Endodermal cell (in vitro differentiated cells): ENCODE data around the gene RPS14. TPM values are rescaled to one million over a fixed set of nuclear protein-coding genes. Genes with fewer than 3 reads are reported as not detected.

Source experiments
- DNase-seq: peaks from one replicate; pipeline ENCODE4 v3.0.0-alpha.2; 2017
- H3K27ac ChIP-seq: 2 replicates; pipeline ENCODE4 v1.5.1; 2013; ENCODE audit warnings: mild to moderate bottlenecking, low read depth, low read length, moderate library complexity
- H3K27me3 ChIP-seq: 2 replicates; pipeline ENCODE4 v1.6.1; 2013; ENCODE audit warnings: mild to moderate bottlenecking, low read length, moderate library complexity; ENCODE audit not compliant: insufficient read depth, control insufficient read depth, poor library complexity, severe bottlenecking
- H3K36me3 ChIP-seq: 2 replicates; pipeline ENCODE4 v1.7.0; 2013; ENCODE audit warnings: mild to moderate bottlenecking, low read length, moderate library complexity; ENCODE audit not compliant: control insufficient read depth, insufficient read depth
- H3K4me1 ChIP-seq: one replicate; pipeline ENCODE4 v1.7.0; 2013; ENCODE audit warnings: low read length; ENCODE audit not compliant: control insufficient read depth, insufficient read depth
- H3K4me3 ChIP-seq: 2 replicates; pipeline ENCODE4 v1.5.1; 2013; ENCODE audit warnings: mild to moderate bottlenecking, low read length, moderate library complexity
- H3K9ac ChIP-seq: 2 replicates; pipeline ENCODE4 v1.6.1; 2013; ENCODE audit warnings: mild to moderate bottlenecking, low read length, moderate library complexity; ENCODE audit not compliant: poor library complexity, severe bottlenecking; ENCODE audit errors: extremely low read depth
- H3K9me3 ChIP-seq: 2 replicates; pipeline ENCODE4 v1.6.1; 2013; ENCODE audit warnings: mild to moderate bottlenecking, low read length, moderate library complexity; ENCODE audit not compliant: control insufficient read depth
- H3K27ac Mint-ChIP-seq: 2 replicates; pipeline ENCODE4 v1.8.0; 2020; ENCODE audit warnings: mixed read lengths
- H3K27me3 Mint-ChIP-seq: 2 replicates; pipeline ENCODE4 v1.8.0; 2021; ENCODE audit warnings: mild to moderate bottlenecking, mixed read lengths; ENCODE audit not compliant: insufficient read depth
- H3K36me3 Mint-ChIP-seq: 2 replicates; pipeline ENCODE4 v1.8.0; 2020; ENCODE audit warnings: low read depth, mixed read lengths
- H3K4me1 Mint-ChIP-seq: 2 replicates; pipeline ENCODE4 v1.8.0; 2020; ENCODE audit warnings: mixed read lengths
- H3K4me3 Mint-ChIP-seq: 2 replicates; pipeline ENCODE4 v1.8.0; 2020; ENCODE audit warnings: mild to moderate bottlenecking, moderate library complexity, mixed read lengths
- H3K9me3 Mint-ChIP-seq: 2 replicates; pipeline ENCODE4 v1.8.0; 2020; ENCODE audit warnings: mild to moderate bottlenecking, mixed read lengths
- CTCF ChIP-seq: fragments of 200-600 bp; sonication (generic); conservative IDR thresholded peaks from 2 replicates; pipeline ENCODE4 v1.5.0; 2021; ENCODE audit warnings: antibody characterized with exemption, mild to moderate bottlenecking
- WGBS, 2 experiments: methylation state at CpG; one replicate each; pipeline versions ENCODE4 v1.1.5 to v1.1.7; 2013; ENCODE audit warnings: missing lambda C conversion rate in 2 of 2, mixed read lengths in 1 of 2; ENCODE audit not compliant: insufficient coverage in 1 of 2, insufficient read length in 1 of 2; 5-methylcytosine and 5-hydroxymethylcytosine counted together
- long read RNA-seq, 4 experiments: library from polyadenylated mRNA in 2 of 4; library from RNA in 1 of 4; library from capped mRNA in 1 of 4; stranded (forward) in 3 of 4; unstranded in 1 of 4; transcript quantifications; one replicate each; pipeline ENCODE4 v2.0.0, GENCODE V29; 2020 to 2021; ENCODE audit warnings: inconsistent platforms in 1 of 4
- polyA plus RNA-seq, 2 experiments: library from polyadenylated mRNA; stranded (reverse); fragments of 50-300 nt; gene quantifications; one replicate each; pipeline ENCODE4 v1.2.3, GENCODE V29; 2013
- total RNA-seq, 2 donors: library from RNA; stranded (reverse); fragmentation: NEBNext Ultra II Directional in 1 of 2; extraction: Animal tissue kit (Norgen Biotek cat#: 25700) in 1 of 2; gene quantifications; 2 replicates in 1 of 2; 3 replicates in 1 of 2; pipeline ENCODE4 v1.2.1, GENCODE V29; 2021

Gene RPS14
- 1,000 to 10,000 TPM; 2,313 to 2,316 TPM for total RNA-seq
- 1,931 TPM for polyA plus RNA-seq (2013, experiment 1 of 2)
- polyA plus RNA-seq (2013, experiment 2 of 2) = 1,875 TPM
- long read RNA-seq, experiment 1, transcript RPS14-205 (3 exons, 3,119 nt) = minor isoform, 27 of 1,065 reads
- long read RNA-seq, experiment 1, transcript RPS14-201 (5 exons, 712 nt) = minor isoform, 18 of 1,065 reads
- long read RNA-seq, experiment 1, transcript RPS14-203 (5 exons, 569 nt) = major isoform, 370 of 1,065 reads
- long read RNA-seq, experiment 1, transcript RPS14-202 (5 exons, 2,314 nt) = minor isoform, 13 of 1,065 reads
- long read RNA-seq, experiment 1, partial matches to known transcripts = 611 of 1,065 reads
- long read RNA-seq, experiment 1, other reads (novel, unspliced or antisense) = 26 of 1,065 reads
- long read RNA-seq, experiment 2, transcript RPS14-205 (3 exons, 3,119 nt) = minor isoform, 9 of 1,166 reads
- long read RNA-seq, experiment 2, transcript RPS14-202 (5 exons, 2,314 nt) = minor isoform, 16 of 1,166 reads
- long read RNA-seq, experiment 2, transcript RPS14-203 (5 exons, 569 nt) = major isoform, 1,063 of 1,166 reads
- long read RNA-seq, experiment 2, transcript RPS14-201 (5 exons, 712 nt) = minor isoform, 21 of 1,166 reads
- long read RNA-seq, experiment 2, partial matches to known transcripts = 47 of 1,166 reads
- long read RNA-seq, experiment 2, other reads (novel, unspliced or antisense) = 10 of 1,166 reads
- long read RNA-seq, experiment 3, transcript RPS14-205 (3 exons, 3,119 nt) = minor isoform, 6 of 1,350 reads
- long read RNA-seq, experiment 3, transcript RPS14-203 (5 exons, 569 nt) = major isoform, 1,221 of 1,350 reads
- long read RNA-seq, experiment 3, transcript RPS14-202 (5 exons, 2,314 nt) = minor isoform, 14 of 1,350 reads
- long read RNA-seq, experiment 3, transcript RPS14-201 (5 exons, 712 nt) = minor isoform, 16 of 1,350 reads
- long read RNA-seq, experiment 3, partial matches to known transcripts = 57 of 1,350 reads
- long read RNA-seq, experiment 3, other reads (novel, unspliced or antisense) = 36 of 1,350 reads
- long read RNA-seq, experiment 4, transcript RPS14-201 (5 exons, 712 nt) = minor isoform, 5 of 53 reads
- long read RNA-seq, experiment 4, transcript RPS14-203 (5 exons, 569 nt) = major isoform, 29 of 53 reads
- long read RNA-seq, experiment 4, partial matches to known transcripts = 1 of 53 reads
- long read RNA-seq, experiment 4, other reads (novel, unspliced or antisense) = 13 of 53 reads

DNA sequence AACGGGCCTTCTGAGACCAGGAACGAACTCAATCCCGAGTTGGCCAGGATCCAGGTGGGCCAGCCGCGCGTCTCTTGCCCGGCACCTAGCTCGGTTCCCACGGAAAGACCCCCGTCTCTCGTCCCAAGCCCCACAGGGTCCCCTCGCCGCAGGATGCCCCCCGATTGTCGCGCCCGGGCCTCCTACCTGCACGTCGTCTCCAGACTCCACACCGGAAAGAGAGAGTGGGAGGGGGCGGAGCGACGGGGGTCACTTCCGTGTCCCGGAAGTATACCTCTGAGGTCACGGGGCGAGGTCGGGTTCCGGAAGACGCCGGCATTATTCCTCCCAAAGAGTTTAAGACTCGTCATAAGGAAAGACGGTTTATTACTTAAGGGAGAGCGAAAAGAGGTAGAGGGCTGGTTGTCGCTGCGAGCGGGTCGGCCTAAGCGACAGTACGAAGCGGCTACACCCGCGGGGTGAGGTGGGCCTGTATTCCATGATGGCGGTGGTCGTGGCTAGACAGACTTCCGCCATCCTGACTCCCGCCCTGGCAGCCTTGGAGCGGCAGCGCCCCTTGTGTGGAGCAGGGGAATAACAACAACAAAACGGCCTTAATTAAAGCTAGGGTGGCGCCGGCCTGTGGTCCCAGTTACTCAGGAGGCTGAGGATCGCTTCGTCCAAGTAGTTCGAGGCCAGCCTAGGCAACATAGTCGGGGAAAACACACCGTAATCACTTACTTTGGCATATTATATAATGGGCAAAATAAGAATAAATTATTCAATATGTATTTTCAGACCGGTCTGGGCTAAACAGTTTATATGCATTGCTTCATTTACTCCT lies at the start of gene RPS14:
Gene RPS14, minus strand, starts transcription at position 223 of the 823 bp plus-strand sequence. CDS start 2,006 bp downstream, outside the sequence.
- H3K27ac ChIP-seq = peak within 1 kb of the TSS; percentile 91
- H3K36me3 Mint-ChIP-seq = peaks cover 47% of the 10 kb centered on the region
- peak within 1 kb of the TSS; percentile 96 for H3K4me3 Mint-ChIP-seq
- H3K4me3 ChIP-seq = peak within 1 kb of the TSS; percentile 91
- H3K4me1 ChIP-seq = peaks cover 3% of the 10 kb centered on the region
- WGBS, 2 experiments = 1 to 4% methylated on average over 31 to 57 of the region's 58 CpGs
- peaks cover 37% of the 10 kb centered on the region for H3K36me3 ChIP-seq
- DNase-seq = peak; percentile 96
- peaks cover 17% of the 10 kb centered on the region for H3K4me1 Mint-ChIP-seq
- H3K9ac ChIP-seq = peak within 1 kb of the TSS; percentile 97
- peak within 1 kb of the TSS; percentile 99 for H3K27ac Mint-ChIP-seq
- H3K9me3 Mint-ChIP-seq = peaks cover 7% of the 10 kb centered on the region
- no peaks in the 10 kb centered on the region for H3K27me3 Mint-ChIP-seq
- no peaks in the 10 kb centered on the region for H3K9me3 ChIP-seq
- H3K27me3 ChIP-seq = no peaks in the 10 kb centered on the region
- TF ChIP-seq CTCF = peak; percentile 93

- no peaks in the 10 kb centered on the region for H3K9me3 Mint-ChIP-seq
- peaks cover 7% of the 10 kb centered on the region for H3K36me3 Mint-ChIP-seq
- Histone ChIP-seq H3K4me3 (peak overlapping the region; percentile 48), H3K27me3 (no peaks in the 10 kb centered on the region), H3K36me3 (peaks cover 28% of the 10 kb centered on the region), H3K9ac (no peak overlapping the region), H3K4me1 (peaks cover 28% of the 10 kb centered on the region), H3K9me3 (no peaks in the 10 kb centered on the region), H3K27ac (no peak overlapping the region)
- no peaks in the 10 kb centered on the region for H3K27me3 Mint-ChIP-seq
- no peak overlapping the region for H3K4me3 Mint-ChIP-seq
- no peak for TF ChIP-seq CTCF
- H3K27ac Mint-ChIP-seq = no peak overlapping the region
- no peak for DNase-seq
- H3K4me1 Mint-ChIP-seq = peaks cover 41% of the 10 kb centered on the region
Observed at GRCh38 chr5:150498971-150499370, 49.4 kb upstream of the RPS14 start.
